Loucy (cell line): Measurements from ENCODE around the gene AIF1.

Source experiments
- H2AFZ ChIP-seq: fragments of 200-600 bp; sonication (generic); 2 replicates; pipeline ENCODE4 v1.6.0; 2016; ENCODE audit warnings: antibody characterized with exemption, mild to moderate bottlenecking, low read length, moderate library complexity
- H3F3A ChIP-seq: fragments of 200-600 bp; 2 replicates; pipeline ENCODE4 v1.6.0; 2016; ENCODE audit warnings: antibody characterized with exemption, low read depth, mild to moderate bottlenecking
- H3K27me3 ChIP-seq: fragments of 200-600 bp; sonication (generic); 2 replicates; pipeline ENCODE4 v1.6.1; 2014; ENCODE audit warnings: low read length, mild to moderate bottlenecking; ENCODE audit not compliant: insufficient read depth, poor library complexity, severe bottlenecking
- H3K36me3 ChIP-seq: fragments of 200-600 bp; sonication (generic); 2 replicates; pipeline ENCODE4 v1.6.1; 2016; ENCODE audit warnings: low read length; ENCODE audit not compliant: insufficient read depth
- H3K4me1 ChIP-seq: fragments of 200-600 bp; sonication (generic); 2 replicates; pipeline ENCODE4 v1.5.1; 2014; ENCODE audit warnings: low read length, mild to moderate bottlenecking; ENCODE audit not compliant: insufficient read depth, poor library complexity, severe bottlenecking
- H3K4me2 ChIP-seq: fragments of 200-600 bp; sonication (generic); 2 replicates; pipeline ENCODE4 v1.6.0; 2014; ENCODE audit warnings: antibody characterized with exemption, low read length, low read depth, mild to moderate bottlenecking; ENCODE audit not compliant: poor library complexity, severe bottlenecking
- H3K4me3 ChIP-seq: fragments of 200-600 bp; sonication (generic); 2 replicates; pipeline ENCODE4 v1.5.1; 2014; ENCODE audit warnings: low read length, mild to moderate bottlenecking, mixed read lengths; ENCODE audit not compliant: poor library complexity, severe bottlenecking
- H3K79me2 ChIP-seq: fragments of 200-600 bp; sonication (generic); 2 replicates; pipeline ENCODE4 v1.6.1; 2014; ENCODE audit warnings: low read length; ENCODE audit not compliant: insufficient read depth
- H3K9ac ChIP-seq: fragments of 200-600 bp; sonication (generic); 2 replicates; pipeline ENCODE4 v1.6.0; 2014; ENCODE audit warnings: mild to moderate bottlenecking, low read depth, low read length, moderate library complexity; ENCODE audit not compliant: poor library complexity, severe bottlenecking
- H3K9me2 ChIP-seq: fragments of 200-600 bp; sonication (generic); replicated peaks from 2 replicates; pipeline ENCODE4 v1.6.1; 2016; ENCODE audit warnings: low read depth, low read length, mixed read lengths
- H3K9me3 ChIP-seq: fragments of 200-600 bp; sonication (generic); 2 replicates; pipeline ENCODE4 v1.6.1; 2014; ENCODE audit warnings: mild to moderate bottlenecking, antibody characterized with exemption, low read length, low read depth; ENCODE audit not compliant: insufficient read depth
- H4K20me1 ChIP-seq: fragments of 200-600 bp; sonication (generic); 2 replicates; pipeline ENCODE4 v1.6.0; 2014; ENCODE audit warnings: antibody characterized with exemption, low read length, mild to moderate bottlenecking; ENCODE audit not compliant: insufficient read depth, poor library complexity, severe bottlenecking
- EZH2phosphoT487 ChIP-seq: fragments of 200-600 bp; IDR thresholded peaks from 2 replicates; pipeline ENCODE4 v1.6.1; 2018; ENCODE audit warnings: antibody characterized with exemption, mild to moderate bottlenecking, moderate library complexity, borderline replicate concordance
- TF ChIP-seq, protein P1 (sequence below): fragments of 200-600 bp; sonication (generic); conservative IDR thresholded peaks from 2 replicates; pipeline ENCODE4 v1.5.1; 2014; ENCODE audit warnings: mild to moderate bottlenecking, antibody characterized with exemption, low read length

The AIF1 gene

DNA sequence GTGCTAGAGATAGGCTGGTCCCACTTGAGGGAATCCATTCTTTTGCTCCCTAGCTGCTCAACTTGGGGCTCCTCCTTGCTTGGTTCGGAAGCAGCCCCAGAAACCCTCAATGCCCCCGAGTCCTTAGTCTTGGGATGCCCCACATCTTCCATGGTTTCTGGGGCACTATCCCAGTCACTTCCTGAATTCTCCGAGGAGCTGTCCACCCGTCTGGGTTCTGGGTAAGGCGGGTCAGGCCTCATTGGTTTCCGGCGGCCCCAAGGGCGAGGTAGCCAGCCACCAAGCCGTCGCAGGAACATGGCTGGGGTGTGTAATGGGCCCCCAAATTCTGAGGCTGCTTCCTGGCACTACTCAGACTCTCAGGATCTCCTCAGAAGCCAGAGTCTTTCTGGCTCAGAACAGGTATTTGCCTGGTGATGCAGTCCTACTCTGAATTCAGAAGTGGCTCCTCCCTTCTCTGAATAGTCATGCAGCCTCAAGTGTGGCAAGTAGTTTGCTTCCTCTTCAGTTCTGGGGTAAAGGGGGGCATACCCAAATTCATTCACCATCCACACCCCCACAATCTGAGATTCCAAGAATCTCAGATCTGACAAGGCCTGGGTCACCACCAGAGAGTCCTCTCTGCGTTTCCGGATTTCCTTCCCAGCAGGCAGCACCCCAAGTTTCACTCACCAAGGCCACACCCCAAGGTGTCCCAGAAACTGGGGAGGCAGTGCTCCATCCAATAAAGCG lies 44.8 kb downstream of the AIF1 start:
- peak overlapping the region; percentile 93 for H3K4me2 ChIP-seq
- H4K20me1 ChIP-seq, result peaks cover 10% of the 10 kb centered on the region
- H3K36me3 ChIP-seq, result no peaks in the 10 kb centered on the region
- H3K9ac ChIP-seq, result peak overlapping the region; percentile 88
- peak overlapping the region; percentile 92 for H3K4me3 ChIP-seq
- H3K4me1 ChIP-seq, result peaks cover 51% of the 10 kb centered on the region
- H3K9me3 ChIP-seq, result no peaks in the 10 kb centered on the region
- H3K27me3 ChIP-seq, result no peaks in the 10 kb centered on the region
- H2AFZ ChIP-seq, result no peak overlapping the region
- TF ChIP-seq EZH2phosphoT487, result no peak
- TF ChIP-seq, protein P1, sequence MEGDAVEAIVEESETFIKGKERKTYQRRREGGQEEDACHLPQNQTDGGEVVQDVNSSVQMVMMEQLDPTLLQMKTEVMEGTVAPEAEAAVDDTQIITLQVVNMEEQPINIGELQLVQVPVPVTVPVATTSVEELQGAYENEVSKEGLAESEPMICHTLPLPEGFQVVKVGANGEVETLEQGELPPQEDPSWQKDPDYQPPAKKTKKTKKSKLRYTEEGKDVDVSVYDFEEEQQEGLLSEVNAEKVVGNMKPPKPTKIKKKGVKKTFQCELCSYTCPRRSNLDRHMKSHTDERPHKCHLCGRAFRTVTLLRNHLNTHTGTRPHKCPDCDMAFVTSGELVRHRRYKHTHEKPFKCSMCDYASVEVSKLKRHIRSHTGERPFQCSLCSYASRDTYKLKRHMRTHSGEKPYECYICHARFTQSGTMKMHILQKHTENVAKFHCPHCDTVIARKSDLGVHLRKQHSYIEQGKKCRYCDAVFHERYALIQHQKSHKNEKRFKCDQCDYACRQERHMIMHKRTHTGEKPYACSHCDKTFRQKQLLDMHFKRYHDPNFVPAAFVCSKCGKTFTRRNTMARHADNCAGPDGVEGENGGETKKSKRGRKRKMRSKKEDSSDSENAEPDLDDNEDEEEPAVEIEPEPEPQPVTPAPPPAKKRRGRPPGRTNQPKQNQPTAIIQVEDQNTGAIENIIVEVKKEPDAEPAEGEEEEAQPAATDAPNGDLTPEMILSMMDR, result no peak
- peaks cover 56% of the 10 kb centered on the region for H3K79me2 ChIP-seq
- H3K9me2 ChIP-seq, result no peaks in the 10 kb centered on the region
- H3F3A ChIP-seq, result no peaks in the 10 kb centered on the region

DNA sequence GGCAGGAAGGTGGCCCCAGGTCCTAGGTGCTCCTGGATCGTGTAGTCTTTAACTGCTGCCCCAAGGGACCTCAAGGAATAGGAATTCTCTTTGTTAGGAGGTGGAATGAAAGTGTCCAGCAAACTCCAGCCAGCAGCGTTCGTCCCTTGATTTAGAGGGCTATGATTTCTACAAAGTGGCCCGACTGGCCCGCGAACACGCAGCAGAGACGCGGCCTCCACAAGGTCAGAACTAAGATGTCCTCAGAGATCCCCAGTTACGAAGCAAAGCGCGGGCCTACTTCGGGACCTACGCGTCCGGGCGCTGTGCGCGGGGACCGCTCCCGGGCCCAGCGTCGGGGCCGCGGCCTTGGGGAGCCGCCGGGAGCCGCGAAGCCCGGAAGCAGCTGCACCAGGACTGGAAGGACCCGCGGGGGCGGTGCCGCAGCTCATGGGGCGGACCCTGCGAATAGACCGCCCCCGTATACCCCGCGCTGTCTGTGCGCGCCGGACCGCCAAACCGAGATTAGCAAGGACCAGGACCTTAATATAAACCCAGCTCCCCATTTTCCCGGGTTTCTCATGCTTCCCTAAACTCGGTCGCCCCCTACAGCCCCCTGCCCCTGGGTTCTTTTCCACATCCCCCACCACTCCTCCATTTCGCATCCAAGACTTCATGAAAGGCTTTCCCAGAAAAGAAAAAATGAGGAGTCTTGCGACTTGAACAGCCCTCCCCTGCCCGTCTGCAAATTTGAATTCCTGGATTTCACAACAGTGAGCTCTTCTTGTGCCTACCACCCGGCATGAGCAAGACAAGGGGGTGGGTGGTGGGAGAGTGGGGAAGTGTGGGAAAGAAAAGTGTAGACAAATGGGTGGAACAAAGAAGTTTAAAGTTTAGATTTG lies 45.6 kb downstream of the AIF1 start, which contains the start of gene C6orf47:
TSS of gene C6orf47 (minus strand) at position 398 of the 881 bp plus-strand sequence. CDS start 831 bp downstream, outside the sequence.
- H3K79me2 ChIP-seq, result peaks cover 56% of the 10 kb centered on the region
- peak within 1 kb of the TSS; percentile 88 for H3K9ac ChIP-seq
- H3K36me3 ChIP-seq, result no peaks in the 10 kb centered on the region
- no peaks in the 10 kb centered on the region for H3F3A ChIP-seq
- H2AFZ ChIP-seq, result peak within 1 kb of the TSS; percentile 50; the same call in 1 of the 2 replicates
- no peak for TF ChIP-seq EZH2phosphoT487
- TF ChIP-seq, protein P1, result no peak
- no peaks in the 10 kb centered on the region for H3K27me3 ChIP-seq
- peaks cover 51% of the 10 kb centered on the region for H3K4me1 ChIP-seq
- no peaks in the 10 kb centered on the region for H3K9me3 ChIP-seq
- peak within 1 kb of the TSS; percentile 93 for H3K4me2 ChIP-seq
- H4K20me1 ChIP-seq, result peaks cover 10% of the 10 kb centered on the region
- peak within 1 kb of the TSS; percentile 92 for H3K4me3 ChIP-seq
- H3K9me2 ChIP-seq, result no peaks in the 10 kb centered on the region

DNA sequence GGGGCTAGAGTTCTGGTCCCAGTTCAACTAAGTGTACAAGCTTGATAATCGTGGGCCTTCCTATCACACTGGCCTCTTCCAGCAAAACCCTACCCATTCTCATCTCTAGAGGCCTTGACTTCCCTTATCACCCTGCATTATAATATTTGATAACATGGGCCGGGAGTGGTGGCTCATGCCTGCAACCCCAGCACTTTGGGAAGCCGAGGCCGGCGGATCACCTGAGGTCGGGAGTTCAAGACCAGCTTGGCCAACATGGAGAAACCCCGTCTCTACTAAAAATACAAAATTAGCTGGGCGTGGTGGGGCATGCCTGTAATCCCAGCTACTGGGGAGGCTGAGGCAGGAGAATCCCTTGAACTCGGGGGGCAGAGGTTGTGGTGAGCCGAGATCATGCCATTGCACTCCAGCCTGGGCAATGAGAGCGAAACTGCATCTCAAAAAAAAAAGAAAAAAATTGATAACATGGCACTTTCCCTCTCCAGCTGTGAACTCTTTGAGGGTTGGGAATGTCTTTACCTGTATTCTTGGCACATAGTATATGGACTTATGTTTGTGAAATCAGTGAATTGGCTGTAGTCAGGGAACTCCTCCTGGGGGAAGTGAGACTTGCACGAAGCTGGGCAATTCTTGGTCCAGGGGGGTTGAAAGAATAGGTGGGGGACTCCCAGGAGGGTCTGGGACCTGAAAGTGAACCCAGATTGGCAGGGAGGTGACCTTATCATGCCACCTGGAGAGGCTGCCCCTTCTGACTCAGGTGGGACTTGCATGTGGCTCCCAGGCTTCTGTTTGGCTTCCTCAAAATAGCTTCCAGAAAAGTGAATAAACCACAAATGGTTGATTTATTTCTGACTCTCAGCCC lies 46.5 kb downstream of the AIF1 start:
- Histone ChIP-seq H3K4me1 (peaks cover 53% of the 10 kb centered on the region), H3K79me2 (peaks cover 61% of the 10 kb centered on the region), H3F3A (no peaks in the 10 kb centered on the region), H2AFZ (no peak overlapping the region), H4K20me1 (peaks cover 15% of the 10 kb centered on the region), H3K36me3 (no peaks in the 10 kb centered on the region), H3K9me2 (no peaks in the 10 kb centered on the region), H3K4me2 (peak overlapping the region; percentile 93), H3K4me3 (peak overlapping the region; percentile 92), H3K27me3 (no peaks in the 10 kb centered on the region), H3K9ac (peak overlapping the region; percentile 88), H3K9me3 (no peaks in the 10 kb centered on the region)
- TF ChIP-seq, protein P1, result no peak
- TF ChIP-seq EZH2phosphoT487, result no peak
